Astrocyte (in vitro differentiated cells and primary cell): Measurements from ENCODE around the gene ZYG11B. TPM values are rescaled to one million over a fixed set of nuclear protein-coding genes. Genes with fewer than 3 reads are reported as not detected.
"Not testable (repeated sequence)": the region's sequence is repeated elsewhere in the genome, so short reads cannot be mapped to it uniquely, and the experiment has no call there.

Source experiments
- DNase-seq: peaks from one replicate; pipeline ENCODE4 v3.0.0-alpha.2; 2010; ENCODE audit warnings: low read depth
- FAIRE-seq: peaks from 2 replicates; lab custom pipeline; 2011; peaks lifted over from hg19 to GRCh38; lab: Jason Lieb, UNC
- H2AFZ ChIP-seq: 2 replicates; pipeline ENCODE4 v1.6.0; 2012; ENCODE audit warnings: low read depth, low read length, inconsistent platforms
- H3K27ac ChIP-seq: 2 replicates; pipeline ENCODE4 v1.5.1; 2011; ENCODE audit warnings: low read depth, low read length, inconsistent platforms
- H3K27me3 ChIP-seq: 2 replicates; pipeline ENCODE4 v1.6.0; 2011; ENCODE audit warnings: low read length, inconsistent platforms; ENCODE audit not compliant: insufficient read depth
- H3K36me3 ChIP-seq: 2 replicates; pipeline ENCODE4 v1.5.1; 2011; ENCODE audit warnings: low read length, inconsistent platforms; ENCODE audit not compliant: insufficient read depth
- H3K4me1 ChIP-seq: 2 replicates; pipeline ENCODE4 v1.5.1; 2011; ENCODE audit warnings: low read length, inconsistent platforms; ENCODE audit not compliant: insufficient read depth
- H3K4me2 ChIP-seq: 2 replicates; pipeline ENCODE4 v1.6.0; 2012; ENCODE audit warnings: low read length, inconsistent platforms
- H3K4me3 ChIP-seq: 2 replicates; pipeline ENCODE4 v1.5.1; 2011; ENCODE audit warnings: low read depth, mild to moderate bottlenecking, low read length, inconsistent platforms; ENCODE audit not compliant: insufficient read depth
- H3K79me2 ChIP-seq: 2 replicates; pipeline ENCODE4 v1.6.0; 2012; ENCODE audit warnings: mild to moderate bottlenecking, low read length, inconsistent platforms; ENCODE audit not compliant: insufficient read depth
- H3K9ac ChIP-seq: 2 replicates; pipeline ENCODE4 v1.6.0; 2012; ENCODE audit warnings: mild to moderate bottlenecking, low read length, inconsistent platforms
- H3K9me3 ChIP-seq: 2 replicates; pipeline ENCODE4 v1.5.1; 2012; ENCODE audit warnings: low read depth, mild to moderate bottlenecking, low read length, inconsistent platforms; ENCODE audit not compliant: insufficient read depth
- H4K20me1 ChIP-seq: 2 replicates; pipeline ENCODE4 v1.6.0; 2012; ENCODE audit warnings: low read length, inconsistent platforms; ENCODE audit not compliant: insufficient read depth
- H3K27ac Mint-ChIP-seq: one replicate; pipeline ENCODE4 v1.8.0; 2021; ENCODE audit warnings: mild to moderate bottlenecking, mixed read lengths; ENCODE audit not compliant: unreplicated experiment
- H3K27me3 Mint-ChIP-seq: one replicate; pipeline ENCODE4 v1.8.0; 2021; ENCODE audit warnings: low read depth, mixed read lengths; ENCODE audit not compliant: unreplicated experiment
- H3K36me3 Mint-ChIP-seq: one replicate; pipeline ENCODE4 v1.8.0; 2021; ENCODE audit warnings: low read depth, mixed read lengths; ENCODE audit not compliant: unreplicated experiment
- H3K4me1 Mint-ChIP-seq: one replicate; pipeline ENCODE4 v1.8.0; 2021; ENCODE audit warnings: low read depth, mixed read lengths; ENCODE audit not compliant: unreplicated experiment
- H3K4me3 Mint-ChIP-seq: one replicate; pipeline ENCODE4 v1.8.0; 2021; ENCODE audit warnings: mild to moderate bottlenecking, moderate library complexity, mixed read lengths; ENCODE audit not compliant: unreplicated experiment
- H3K9me3 Mint-ChIP-seq: one replicate; pipeline ENCODE4 v1.8.0; 2021; ENCODE audit warnings: mild to moderate bottlenecking, mixed read lengths; ENCODE audit not compliant: unreplicated experiment
- CTCF ChIP-seq: IDR thresholded peaks from 2 replicates; pipeline ENCODE4 v1.5.1; 2011; ENCODE audit warnings: low read depth, mild to moderate bottlenecking, inconsistent platforms, low read length, moderate library complexity; ENCODE audit not compliant: insufficient read depth
- EZH2 ChIP-seq: IDR thresholded peaks from 2 replicates; pipeline ENCODE4 v1.6.1; 2012; ENCODE audit warnings: mild to moderate bottlenecking, low read length, inconsistent platforms; ENCODE audit not compliant: insufficient read depth
- total RNA-seq: library from RNA; stranded (reverse); gene quantifications from 2 replicates; pipeline ENCODE4 v1.2.1, GENCODE V29; 2021

Gene ZYG11B
- total RNA-seq, 1 donor from 2014 or later: 22.1 TPM

- H3K79me2 ChIP-seq: peaks cover 64% of the 10 kb centered on the region
- no peaks in the 10 kb centered on the region for H3K9me3 ChIP-seq
- H4K20me1 ChIP-seq: peaks cover 41% of the 10 kb centered on the region
- no peak overlapping the region for H3K9ac ChIP-seq
- no peaks in the 10 kb centered on the region for H3K36me3 ChIP-seq
- H3K27ac ChIP-seq: no peak overlapping the region
- H3K4me2 ChIP-seq: peak overlapping the region; percentile 100
- DNase-seq: no peak
- Mint-ChIP-seq H3K4me1 (peaks cover 9% of the 10 kb centered on the region), H3K9me3 (no peaks in the 10 kb centered on the region), H3K27me3 (no peaks in the 10 kb centered on the region), H3K36me3 (peaks cover 3% of the 10 kb centered on the region), H3K27ac (no peak overlapping the region), H3K4me3 (peak overlapping the region; percentile 91)
- TF ChIP-seq CTCF: no peak
- no peak for TF ChIP-seq EZH2
- FAIRE-seq: no peak
- no peak overlapping the region for H2AFZ ChIP-seq
- H3K4me1 ChIP-seq: peaks cover 7% of the 10 kb centered on the region
- no peaks in the 10 kb centered on the region for H3K27me3 ChIP-seq
- H3K4me3 ChIP-seq: no peak overlapping the region
These were observed 1.9 kb downstream of the ZYG11B start for GRCh38 chr1:52727956-52728656.

GRCh38 chr1:52733368-52733767, 7.1 kb downstream of the ZYG11B start:
- H3K36me3 ChIP-seq: peaks cover 6% of the 10 kb centered on the region
- no peaks in the 10 kb centered on the region for H3K27me3 Mint-ChIP-seq
- peaks cover 3% of the 10 kb centered on the region for H3K4me1 Mint-ChIP-seq
- FAIRE-seq (no peak), DNase-seq (no peak)
- no peak overlapping the region for H3K4me3 Mint-ChIP-seq
- H3K4me1 ChIP-seq: no peaks in the 10 kb centered on the region
- no peak overlapping the region for H3K27ac ChIP-seq
- no peak overlapping the region for H3K27ac Mint-ChIP-seq
- no peak for TF ChIP-seq CTCF
- no peak for TF ChIP-seq EZH2
- H3K79me2 ChIP-seq: peaks cover 82% of the 10 kb centered on the region
- H4K20me1 ChIP-seq: peaks cover 40% of the 10 kb centered on the region
- H3K4me2 ChIP-seq: no peak overlapping the region
- H3K9me3 ChIP-seq: no peaks in the 10 kb centered on the region
- H3K9me3 Mint-ChIP-seq: no peaks in the 10 kb centered on the region
- no peaks in the 10 kb centered on the region for H3K27me3 ChIP-seq
- H3K36me3 Mint-ChIP-seq: peaks cover 3% of the 10 kb centered on the region
- no peak overlapping the region for H3K9ac ChIP-seq
- H3K4me3 ChIP-seq: no peak overlapping the region
- H2AFZ ChIP-seq: no peak overlapping the region

- H3K27me3 ChIP-seq, H3K27me3 Mint-ChIP-seq, H3K9me3 ChIP-seq, H3K4me3 Mint-ChIP-seq, H3K27ac Mint-ChIP-seq, H3K4me1 Mint-ChIP-seq, H2AFZ ChIP-seq, H3K27ac ChIP-seq, H3K9ac ChIP-seq, H3K36me3 ChIP-seq, H3K36me3 Mint-ChIP-seq, H3K4me1 ChIP-seq, H3K9me3 Mint-ChIP-seq, H3K4me3 ChIP-seq, DNase-seq, FAIRE-seq, H3K4me2 ChIP-seq: not testable (repeated sequence)
- H4K20me1 ChIP-seq: peaks cover 25% of the 10 kb centered on the region
- H3K79me2 ChIP-seq: peaks cover 76% of the 10 kb centered on the region
These were observed 9.1 kb downstream of the ZYG11B start for GRCh38 chr1:52735371-52735770.
